Activated CD8-positive, alpha-beta memory T cell treated with anti-CD3 and anti-CD28 coated beads, Interleukin-2, amount 50 U/mL, for 1 hour (primary cell): ENCODE data around the gene FGF22.

Experiments used
- DNase-seq: peaks from one replicate; pipeline ENCODE4 v3.0.0-alpha.2; 2020; ENCODE audit errors: extremely low read depth

Gene FGF22

GRCh38 chr19:679418-680286 is 40.0 kb downstream of the FGF22 start:
- DNase-seq = no peak

DNA sequence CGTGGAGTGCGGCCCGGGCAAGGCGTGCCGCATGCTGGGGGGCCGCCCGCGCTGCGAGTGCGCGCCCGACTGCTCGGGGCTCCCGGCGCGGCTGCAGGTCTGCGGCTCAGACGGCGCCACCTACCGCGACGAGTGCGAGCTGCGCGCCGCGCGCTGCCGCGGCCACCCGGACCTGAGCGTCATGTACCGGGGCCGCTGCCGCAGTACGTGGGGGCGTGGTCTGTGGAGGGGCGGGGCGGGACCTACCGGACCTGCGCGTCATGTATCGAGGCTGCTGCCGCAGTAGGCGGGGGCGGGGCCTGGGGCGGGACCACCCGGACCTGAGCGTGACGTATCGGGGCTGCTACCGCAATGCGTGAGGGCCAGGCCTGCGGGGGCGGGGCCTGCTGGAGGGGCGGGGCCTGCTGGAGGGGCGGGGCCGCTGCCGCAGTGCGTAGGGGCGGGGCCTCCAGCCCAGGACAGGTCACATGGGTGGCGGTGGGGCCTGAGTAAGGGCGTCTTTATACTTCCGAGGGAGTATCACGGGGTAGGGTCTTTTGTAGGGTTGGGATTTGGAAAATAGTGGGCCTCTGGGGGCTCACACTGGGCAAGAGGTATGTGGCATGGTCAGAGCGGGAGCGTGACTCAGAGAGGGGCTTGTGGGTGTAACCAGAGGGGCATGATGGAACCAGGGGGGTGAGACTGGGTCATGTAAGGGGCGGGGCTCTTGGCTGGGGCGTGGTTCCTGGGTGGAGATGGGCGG is 40.8 kb downstream of the FGF22 start:
- DNase-seq = peak; percentile 97

DNA sequence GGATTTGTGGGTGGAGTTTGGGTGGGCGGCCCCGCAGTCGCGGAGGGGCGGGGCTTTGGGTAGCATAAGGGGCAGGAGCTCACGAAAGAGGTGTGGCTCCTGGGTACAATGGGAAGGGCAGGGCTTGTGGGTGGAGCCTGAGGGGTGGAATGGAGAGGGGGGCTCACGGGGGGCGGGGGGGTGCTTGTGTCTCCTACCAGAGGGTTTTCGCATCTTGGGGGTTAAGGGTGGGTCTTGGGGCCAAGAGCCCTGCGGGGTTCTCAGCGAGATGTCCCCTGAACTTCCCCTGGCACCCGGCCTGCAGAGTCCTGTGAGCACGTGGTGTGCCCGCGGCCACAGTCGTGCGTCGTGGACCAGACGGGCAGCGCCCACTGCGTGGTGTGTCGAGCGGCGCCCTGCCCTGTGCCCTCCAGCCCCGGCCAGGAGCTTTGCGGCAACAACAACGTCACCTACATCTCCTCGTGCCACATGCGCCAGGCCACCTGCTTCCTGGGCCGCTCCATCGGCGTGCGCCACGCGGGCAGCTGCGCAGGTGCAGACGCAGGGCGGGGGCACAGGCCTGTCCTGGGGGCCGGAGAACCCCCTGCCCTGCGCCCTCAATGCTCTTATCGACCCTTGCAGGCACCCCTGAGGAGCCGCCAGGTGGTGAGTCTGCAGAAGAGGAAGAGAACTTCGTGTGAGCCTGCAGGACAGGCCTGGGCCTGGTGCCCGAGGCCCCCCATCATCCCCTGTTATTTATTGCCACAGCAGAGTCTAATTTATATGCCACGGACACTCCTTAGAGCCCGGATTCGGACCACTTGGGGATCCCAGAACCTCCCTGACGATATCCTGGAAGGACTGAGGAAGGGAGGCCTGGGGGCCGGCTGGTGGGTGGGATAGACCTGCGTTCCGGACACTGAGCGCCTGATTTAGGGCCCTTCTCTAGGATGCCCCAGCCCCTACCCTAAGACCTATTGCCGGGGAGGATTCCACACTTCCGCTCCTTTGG is 41.6 kb downstream of the FGF22 start:
- DNase-seq = no peak

- DNase-seq = no peak
These were observed 43.1 kb downstream of the FGF22 start for GRCh38 chr19:682678-683320.

DNA sequence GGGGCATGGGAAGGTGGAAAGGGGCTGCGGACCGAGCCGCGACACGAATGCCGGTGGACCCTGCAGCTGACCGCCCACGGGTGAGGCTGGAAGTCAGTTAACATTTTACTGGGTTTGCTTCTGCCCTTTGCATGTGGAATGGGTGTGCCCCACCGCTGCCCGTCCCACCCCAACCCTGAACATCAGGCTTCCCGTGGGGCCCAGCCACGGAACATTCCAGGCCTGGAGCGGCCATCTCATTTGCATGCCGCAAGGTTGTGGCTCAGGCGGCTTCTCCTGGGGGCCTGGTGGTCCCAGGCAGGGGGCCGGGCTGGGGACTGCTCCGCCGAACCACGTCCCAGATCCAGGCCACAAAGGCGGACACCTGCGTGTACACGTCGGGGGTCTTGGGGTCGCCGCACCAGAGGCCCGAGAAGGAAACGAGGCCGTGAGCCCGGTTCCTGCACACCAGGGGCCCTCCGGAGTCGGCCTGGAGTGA is 45.8 kb downstream of the FGF22 start:
- no peak for DNase-seq

- DNase-seq = no peak
These were observed 47.1 kb downstream of the FGF22 start for GRCh38 chr19:686589-687297.

DNA sequence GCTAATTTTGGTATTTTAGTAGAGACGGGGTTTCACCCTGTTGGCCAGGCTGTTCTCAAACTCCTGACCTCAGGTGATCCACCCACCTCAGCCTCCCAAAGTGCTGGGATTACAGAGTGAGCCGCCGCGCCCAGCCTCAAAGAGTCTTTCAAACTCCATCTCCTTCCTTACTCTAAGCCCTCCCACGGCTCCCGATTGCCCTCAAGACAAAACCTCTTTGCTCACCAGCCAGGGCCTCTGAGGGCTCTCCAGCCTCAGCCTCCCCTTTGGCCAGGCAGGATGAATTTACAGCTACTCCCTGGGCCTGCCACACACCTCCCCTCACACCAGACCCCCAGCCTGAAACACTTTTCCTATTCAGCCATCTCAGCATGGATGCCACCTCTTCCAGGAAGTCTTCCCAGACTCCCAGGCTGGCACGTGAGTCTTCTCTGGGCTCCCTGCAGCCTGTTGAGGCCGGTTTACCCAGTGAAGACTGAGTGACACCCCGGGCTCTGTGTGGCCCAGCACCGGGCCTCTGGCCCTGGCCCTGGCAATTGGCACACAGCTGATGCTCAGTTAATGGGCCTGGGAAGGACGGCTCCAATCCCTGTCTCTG is 48.0 kb downstream of the FGF22 start:
- no peak for DNase-seq

DNA sequence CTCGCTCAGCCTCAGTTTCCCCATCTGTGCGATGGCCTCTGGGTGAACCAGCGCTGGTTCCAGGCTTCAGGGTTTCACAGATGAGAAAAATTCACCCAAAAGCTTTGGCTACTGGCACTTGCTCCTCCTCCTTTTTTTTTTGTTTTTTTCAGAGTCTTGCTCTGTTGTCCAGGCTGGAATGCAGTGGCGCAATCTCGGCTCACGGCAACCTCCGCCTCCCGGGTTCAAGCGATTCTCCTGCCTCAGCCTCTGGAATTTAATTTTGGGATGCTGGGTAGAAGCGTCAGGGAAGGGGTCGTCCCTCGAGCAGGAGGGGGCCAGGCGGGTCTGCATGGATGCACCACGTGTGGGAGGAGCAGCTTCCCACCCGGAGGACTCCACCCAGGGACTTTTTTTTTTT is 48.5 kb downstream of the FGF22 start:
- no peak for DNase-seq

DNA sequence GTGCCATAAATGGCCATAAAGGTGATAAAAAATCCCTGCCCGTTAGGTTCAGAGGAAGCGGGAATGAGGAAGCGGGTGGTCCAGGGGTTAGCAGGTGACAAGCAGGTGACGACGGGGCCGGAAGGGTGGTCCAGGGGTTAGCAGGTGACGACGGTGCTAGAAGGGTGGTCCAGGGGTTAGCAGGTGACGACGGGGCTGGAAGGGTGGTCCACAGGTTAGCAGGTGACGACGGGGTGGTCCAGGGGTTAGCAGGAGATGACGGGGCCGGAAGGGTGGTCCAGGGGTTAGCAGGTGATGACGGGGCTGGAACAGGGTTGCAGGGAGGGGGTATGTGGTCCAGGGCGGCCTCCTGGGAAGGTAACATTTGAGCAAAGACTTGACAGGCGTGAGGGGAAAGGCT is 49.3 kb downstream of the FGF22 start:
- DNase-seq = no peak

GRCh38 chr19:690203-690602 is 50.5 kb downstream of the FGF22 start:
- DNase-seq = no peak
